ENCODE results near the gene TES. TPM values are rescaled to one million over a fixed set of nuclear protein-coding genes. Genes with fewer than 3 reads are reported as not detected.

TES gene
- total RNA-seq, 1 experiment from 2014 or later: 28.2 TPM

GRCh38 chr7:116195451-116195850, 14.9 kb upstream of the TES start:
- no CpG with 5 or more reads among the region's 1 CpG for WGBS (ENCODE audit: extremely low coverage, insufficient read length, low lambda C conversion rate)
- H3K79me1 ChIP-seq (ENCODE audit: insufficient read depth, low read depth, low read length, poor library complexity, severe bottlenecking): no peaks in the 10 kb centered on the region
- no peak overlapping the region for H2BK20ac ChIP-seq (ENCODE audit: low read depth, low read length, poor library complexity, severe bottlenecking)
- H3K56ac ChIP-seq (ENCODE audit: insufficient read length, low read depth, low read length): no peak overlapping the region
- H3K9ac ChIP-seq (ENCODE audit: extremely low read depth, insufficient read length, low read length): no peak overlapping the region
- Mint-ChIP-seq H3K27ac (no peak overlapping the region), H3K9me3 (no peaks in the 10 kb centered on the region), H3K4me3 (no peak overlapping the region), H3K36me3 (ENCODE audit: insufficient read depth in 1 of 3, low read depth in 3 of 3) (no peaks in the 10 kb centered on the region), H3K4me1 (no peaks in the 10 kb centered on the region), H3K27me3 (ENCODE audit: low read depth) (no peaks in the 10 kb centered on the region)
- H3K4me1 ChIP-seq (ENCODE audit: insufficient read depth, low read length): no peaks in the 10 kb centered on the region
- H2AK5ac ChIP-seq (ENCODE audit: insufficient read length, low read length): no peak overlapping the region
- no peaks in the 10 kb centered on the region for H3K23me2 ChIP-seq (ENCODE audit: insufficient read length, low read depth, low read length, poor library complexity, severe bottlenecking)
- H3K4ac ChIP-seq (ENCODE audit: low read depth, low read length): no peak overlapping the region
- H3K14ac ChIP-seq (ENCODE audit: insufficient read depth, low read length): no peak overlapping the region
- no peaks in the 10 kb centered on the region for H3K27me3 ChIP-seq (ENCODE audit: insufficient read depth, low read length)
- no peaks in the 10 kb centered on the region for H4K20me1 ChIP-seq (ENCODE audit: control insufficient read depth, insufficient read depth, insufficient read length)
- TF ChIP-seq CTCF (conservative IDR thresholded peaks at IDR 0.05): no peak
- H4K5ac ChIP-seq (ENCODE audit: insufficient read length, low read depth, low read length): no peak overlapping the region
- no peaks in the 10 kb centered on the region for H3K79me2 ChIP-seq (ENCODE audit: insufficient read depth, low read length)
- H2AFZ ChIP-seq (ENCODE audit: low read length): no peak overlapping the region
- H2BK12ac ChIP-seq (ENCODE audit: insufficient read length, low read depth, low read length): no peak overlapping the region
- H3K27ac ChIP-seq (ENCODE audit: insufficient read length, low read depth, low read length): no peak overlapping the region
- H3K18ac ChIP-seq (ENCODE audit: insufficient read length, low read depth, low read length): no peak overlapping the region
- H2BK5ac ChIP-seq (ENCODE audit: insufficient read length, low read length): no peak overlapping the region
- H3K23ac ChIP-seq (ENCODE audit: insufficient read length, low read depth, low read length): no peak overlapping the region
- no peak overlapping the region for H4K8ac ChIP-seq (replicated peaks; ENCODE audit: insufficient read length, low read depth, low read length)
- no peak overlapping the region for H4K91ac ChIP-seq (ENCODE audit: insufficient read length, low read depth, low read length)
- no peak overlapping the region for H2BK120ac ChIP-seq (ENCODE audit: low read depth, low read length, poor library complexity, severe bottlenecking)
- no peak overlapping the region for H3K4me2 ChIP-seq (ENCODE audit: insufficient read depth, insufficient read length, low read length)
- no peak overlapping the region for H3T11ph ChIP-seq (ENCODE audit: low read length)
- no peak overlapping the region for H2BK15ac ChIP-seq (ENCODE audit: low read depth, low read length)
- no peaks in the 10 kb centered on the region for H3K9me3 ChIP-seq (ENCODE audit: control insufficient read depth, low read depth, low read length)
- no peak for DNase-seq
